ENCODE measurements around the gene HCFC2.
A peak's percentile ranks its signal among the peaks of the same experiment; 100 is the strongest.

HCFC2 gene

DNA sequence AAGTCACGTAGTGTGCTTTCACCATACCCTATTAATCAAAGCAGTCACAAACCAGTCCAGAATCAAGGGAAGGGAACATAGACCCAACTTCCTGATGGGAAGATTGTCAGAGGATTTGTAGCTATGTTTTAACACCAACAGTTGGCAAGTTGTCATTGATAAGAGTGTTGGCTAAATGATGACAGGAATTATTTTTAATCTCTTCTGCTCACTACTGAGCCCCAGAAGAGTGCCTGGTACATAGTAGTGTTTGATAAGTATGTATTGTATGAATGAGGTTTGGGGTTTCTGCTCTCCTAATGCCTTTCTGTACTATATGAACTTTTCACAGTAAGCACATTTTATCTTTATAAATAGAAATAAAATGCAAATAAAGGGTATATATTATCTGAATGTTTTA, 14.7 kb downstream of the HCFC2 start:
- no peak for DNase-seq (ENCODE audit: low read depth)
- TF ChIP-seq, protein P1, sequence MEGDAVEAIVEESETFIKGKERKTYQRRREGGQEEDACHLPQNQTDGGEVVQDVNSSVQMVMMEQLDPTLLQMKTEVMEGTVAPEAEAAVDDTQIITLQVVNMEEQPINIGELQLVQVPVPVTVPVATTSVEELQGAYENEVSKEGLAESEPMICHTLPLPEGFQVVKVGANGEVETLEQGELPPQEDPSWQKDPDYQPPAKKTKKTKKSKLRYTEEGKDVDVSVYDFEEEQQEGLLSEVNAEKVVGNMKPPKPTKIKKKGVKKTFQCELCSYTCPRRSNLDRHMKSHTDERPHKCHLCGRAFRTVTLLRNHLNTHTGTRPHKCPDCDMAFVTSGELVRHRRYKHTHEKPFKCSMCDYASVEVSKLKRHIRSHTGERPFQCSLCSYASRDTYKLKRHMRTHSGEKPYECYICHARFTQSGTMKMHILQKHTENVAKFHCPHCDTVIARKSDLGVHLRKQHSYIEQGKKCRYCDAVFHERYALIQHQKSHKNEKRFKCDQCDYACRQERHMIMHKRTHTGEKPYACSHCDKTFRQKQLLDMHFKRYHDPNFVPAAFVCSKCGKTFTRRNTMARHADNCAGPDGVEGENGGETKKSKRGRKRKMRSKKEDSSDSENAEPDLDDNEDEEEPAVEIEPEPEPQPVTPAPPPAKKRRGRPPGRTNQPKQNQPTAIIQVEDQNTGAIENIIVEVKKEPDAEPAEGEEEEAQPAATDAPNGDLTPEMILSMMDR (IDR thresholded peaks at IDR 0.05; ENCODE audit: insufficient read depth, low read depth, low read length, missing control alignments), result no peak
- no peak overlapping the region for H3K4me3 ChIP-seq (ENCODE audit: low read length)

DNA sequence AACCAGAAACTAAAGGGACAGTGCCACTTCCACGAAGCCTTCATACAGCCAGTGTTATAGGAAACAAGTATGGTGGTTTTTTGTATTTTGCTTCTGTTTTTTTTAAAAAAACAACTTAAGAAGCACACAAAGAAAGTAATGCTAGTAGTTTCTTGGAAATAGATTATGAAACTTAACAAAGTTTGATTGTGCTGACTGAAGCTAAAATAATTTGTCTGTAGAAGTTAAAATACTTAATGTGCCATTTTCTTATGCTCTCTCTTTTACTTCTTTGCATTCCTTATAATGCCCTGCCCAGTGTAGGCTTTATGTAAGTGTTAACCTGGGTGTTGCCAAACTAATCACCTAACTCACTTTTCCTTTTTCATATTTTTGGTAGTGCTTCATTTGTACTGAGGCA, 16.4 kb downstream of the HCFC2 start:
- H3K4me3 ChIP-seq (ENCODE audit: low read length), result no peak overlapping the region
- TF ChIP-seq, protein P1 (IDR thresholded peaks at IDR 0.05; ENCODE audit: insufficient read depth, low read depth, low read length, missing control alignments), result no peak
- DNase-seq (ENCODE audit: low read depth), result no peak

DNA sequence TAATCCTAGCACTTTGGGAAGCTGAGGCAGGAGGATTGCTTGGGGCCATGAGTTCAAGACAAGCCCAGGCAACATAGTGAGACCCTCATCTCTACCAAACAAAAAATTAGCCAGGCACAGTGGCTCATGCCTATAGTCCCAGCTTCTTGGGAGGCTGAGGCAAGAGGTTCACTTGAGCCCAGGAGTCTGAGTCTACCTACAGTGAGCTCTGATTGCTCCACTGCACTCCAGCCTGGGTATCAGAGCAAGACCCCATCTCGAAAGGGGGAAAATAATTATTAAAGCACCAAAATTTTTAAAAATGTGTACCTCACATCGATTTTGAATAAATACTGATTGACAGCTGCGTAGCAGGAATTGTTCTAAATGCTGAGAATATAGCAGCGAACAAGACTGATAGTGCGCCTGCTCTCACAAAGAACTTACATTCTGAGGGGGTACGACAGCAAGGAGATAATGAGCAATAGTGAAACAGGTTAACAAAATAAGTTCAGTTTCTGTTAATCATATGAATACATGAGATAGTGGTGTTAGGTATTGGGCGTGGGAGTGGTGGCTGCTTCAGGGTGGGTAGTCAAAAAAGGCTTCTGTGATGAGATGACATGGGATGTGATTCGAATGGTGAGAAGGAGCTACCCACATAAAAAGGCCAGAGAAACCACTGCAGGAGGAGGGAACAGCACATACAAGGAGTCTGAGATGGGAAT, 19.6 kb downstream of the HCFC2 start:
- no peak for DNase-seq (ENCODE audit: low read depth)
- TF ChIP-seq, protein P1 (IDR thresholded peaks at IDR 0.05; ENCODE audit: insufficient read depth, low read depth, low read length, missing control alignments), result no peak
- H3K4me3 ChIP-seq (ENCODE audit: low read length), result no peak overlapping the region

DNA sequence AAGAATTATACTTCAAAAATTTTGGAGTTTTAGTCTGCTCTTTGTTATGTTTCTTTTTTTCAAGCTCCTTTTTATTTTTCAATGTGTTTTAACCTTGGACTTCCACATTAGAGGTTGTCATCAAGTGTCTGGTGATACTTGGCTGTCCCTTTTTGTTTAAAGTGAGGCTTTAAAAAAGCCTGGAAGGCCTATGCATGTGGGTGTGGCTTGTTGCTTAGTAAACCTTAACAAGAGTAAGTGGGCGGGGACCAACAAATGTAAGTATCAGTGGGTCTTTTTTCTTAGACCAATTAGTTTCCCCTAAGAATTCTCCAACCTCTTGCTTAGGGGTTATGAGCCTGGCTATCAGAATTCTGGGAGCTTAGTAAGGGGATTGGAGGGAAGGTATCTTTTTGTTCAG, 26.4 kb downstream of the HCFC2 start:
- TF ChIP-seq, protein P1 (IDR thresholded peaks at IDR 0.05; ENCODE audit: insufficient read depth, low read depth, low read length, missing control alignments), result no peak
- no peak overlapping the region for H3K4me3 ChIP-seq (ENCODE audit: low read length)
- DNase-seq (ENCODE audit: low read depth), result peak; percentile 23

DNA sequence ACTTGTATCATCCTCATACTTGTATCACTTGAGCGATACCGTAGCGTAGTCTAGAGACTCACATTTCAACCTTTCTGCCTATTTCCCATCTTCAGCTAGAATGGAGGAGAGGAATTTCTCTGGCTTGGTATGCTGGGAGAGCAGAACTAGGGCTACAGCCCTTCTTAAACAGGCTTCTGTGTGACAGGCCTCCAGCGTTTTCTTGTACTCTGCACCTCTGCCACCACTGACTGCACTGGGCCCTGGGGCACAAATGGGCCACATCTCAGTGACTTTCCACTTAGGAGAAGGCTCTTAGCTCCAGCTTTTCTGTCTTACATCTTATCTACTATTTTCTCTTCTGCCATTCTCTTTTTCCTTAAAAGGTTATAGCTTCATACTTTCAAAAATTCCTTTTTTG, 26.8 kb downstream of the HCFC2 start:
- TF ChIP-seq, protein P1 (IDR thresholded peaks at IDR 0.05; ENCODE audit: insufficient read depth, low read depth, low read length, missing control alignments), result no peak
- no peak for DNase-seq (ENCODE audit: low read depth)
- H3K4me3 ChIP-seq (ENCODE audit: low read length), result no peak overlapping the region

DNA sequence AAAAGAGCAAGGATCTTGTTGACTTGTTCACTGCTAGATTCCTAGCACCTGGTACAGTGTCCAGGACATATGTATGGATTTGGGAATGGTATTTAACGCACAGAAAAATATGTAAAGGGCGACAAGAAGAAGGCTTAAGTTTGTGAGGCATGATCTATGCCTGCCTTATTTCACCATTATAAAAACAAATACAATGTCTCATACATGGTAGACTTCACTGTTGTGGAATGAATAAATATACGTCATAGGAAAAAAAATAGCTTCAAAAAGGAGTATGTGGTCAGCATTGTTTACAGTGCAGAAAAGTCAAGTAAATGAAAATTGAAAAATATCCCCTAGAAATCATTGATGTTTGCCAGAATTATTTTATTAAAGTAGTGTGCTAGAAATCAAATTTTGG, 30.0 kb downstream of the HCFC2 start:
- TF ChIP-seq, protein P1 (IDR thresholded peaks at IDR 0.05; ENCODE audit: insufficient read depth, low read depth, low read length, missing control alignments), result no peak
- no peak overlapping the region for H3K4me3 ChIP-seq (ENCODE audit: low read length)
- DNase-seq (ENCODE audit: low read depth), result no peak

DNA sequence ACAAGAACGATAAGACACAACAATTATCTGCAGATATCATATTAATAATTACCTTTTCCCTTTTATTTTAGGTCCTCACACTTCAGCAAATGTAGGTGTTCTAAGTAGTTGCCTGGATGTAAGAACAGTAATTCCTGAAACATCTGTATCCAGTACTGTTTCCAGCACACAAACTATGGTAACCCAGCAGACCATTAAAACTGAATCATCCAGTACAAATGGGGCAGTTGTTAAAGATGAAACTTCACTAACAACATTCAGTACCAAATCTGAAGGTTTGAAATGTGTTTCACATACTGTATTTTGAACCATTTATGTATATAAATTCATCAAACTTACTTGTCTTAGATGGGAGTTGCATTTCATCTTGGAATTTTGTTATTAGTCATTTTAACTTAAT, 31.0 kb downstream of the HCFC2 start:
- DNase-seq (ENCODE audit: low read depth), result no peak
- no peak overlapping the region for H3K4me3 ChIP-seq (ENCODE audit: low read length)
- TF ChIP-seq, protein P1 (IDR thresholded peaks at IDR 0.05; ENCODE audit: insufficient read depth, low read depth, low read length, missing control alignments), result no peak
